Lung (tissue), 12 donors: ENCODE data around the gene DLG1. TPM values are rescaled to one million over a fixed set of nuclear protein-coding genes. Genes with fewer than 3 reads are reported as not detected.

Experiments
- ATAC-seq: fragments of 200-7000 bp; cut with Tn5 transposase; one replicate; pipeline ENCODE4 v1.9.1; 2020; ENCODE audit warnings: moderate number of reproducible peaks; ENCODE audit not compliant: insufficient read depth, low FRiP score
- DNase-seq, 3 donors: peaks; one replicate each; pipeline ENCODE4 v3.0.0-alpha.2; 2013 to 2017
- H3K27ac ChIP-seq, 2 donors: one replicate each; pipeline ENCODE4 v1.5.1; 2013; ENCODE audit warnings: mild to moderate bottlenecking in 2 of 2, moderate library complexity in 2 of 2, control low read depth in 1 of 2, inconsistent platforms in 1 of 2, low read depth in 1 of 2, low read length in 1 of 2
- H3K27me3 ChIP-seq, 3 donors: one replicate each; pipeline ENCODE4 v1.5.1; 2013; ENCODE audit warnings: low read length in 2 of 3; ENCODE audit not compliant: control insufficient read depth in 3 of 3, insufficient read depth in 3 of 3
- H3K36me3 ChIP-seq, 4 donors: one replicate each; pipeline ENCODE4 v1.5.1; 2013; ENCODE audit warnings: low read length in 4 of 4, mild to moderate bottlenecking in 1 of 4, moderate library complexity in 1 of 4; ENCODE audit not compliant: control insufficient read depth in 4 of 4, insufficient read depth in 4 of 4
- H3K4me1 ChIP-seq, 5 donors: one replicate each; pipeline ENCODE4 v1.5.1; 2013; ENCODE audit warnings: low read length in 5 of 5, mild to moderate bottlenecking in 2 of 5, moderate library complexity in 1 of 5; ENCODE audit not compliant: control insufficient read depth in 5 of 5, insufficient read depth in 5 of 5
- H3K4me3 ChIP-seq: one replicate; pipeline ENCODE4 v1.5.1; 2013; ENCODE audit warnings: mild to moderate bottlenecking, control low read depth, moderate library complexity
- H3K9ac ChIP-seq, 2 donors: one replicate each; pipeline ENCODE4 v1.5.1; 2013; ENCODE audit warnings: low read length in 2 of 2, control low read depth in 1 of 2; ENCODE audit not compliant: insufficient read depth in 1 of 2
- H3K9me3 ChIP-seq, 4 donors: one replicate each; pipeline ENCODE4 v1.5.1; 2013; ENCODE audit warnings: low read length in 3 of 4, mild to moderate bottlenecking in 1 of 4, moderate library complexity in 1 of 4; ENCODE audit not compliant: control insufficient read depth in 4 of 4, insufficient read depth in 3 of 4
- whole genome bisulfite sequencing, 2 donors: extraction: QIAGEN DNeasy Blood & Tissue Kit; methylation state at CpG; one replicate each; pipeline ENCODE4 v1.1.7; 2013; 5-methylcytosine and 5-hydroxymethylcytosine counted together
- polyA plus RNA-seq, 2 donors: library from polyadenylated mRNA; stranded (reverse); fragments of 200-250 nt; gene quantifications; one replicate each; pipeline ENCODE4 v1.2.1, GENCODE V29; 2013
- total RNA-seq, 2 donors: library from RNA; depleted of rRNA in 1 of 2; stranded (reverse); fragments of >200 nt in 1 of 2; gene quantifications; one replicate each; pipeline ENCODE4 v1.2.1, GENCODE V29; 2014 to 2021
- TF ChIP-seq, protein P1 (sequence below): IDR thresholded peaks from 2 replicates; pipeline ENCODE4 v1.5.1; 2012; ENCODE audit warnings: mild to moderate bottlenecking; ENCODE audit errors: control extremely low read depth, extremely low read depth
- donor health status: control.
- donor health status: control.
- donor health status: Bipolar disorder and iron deficiency.
- donor health status: healthy.
- donor health status: DM: yes; HTN: yes; CAD: no.

Gene DLG1
- total and polyA plus RNA-seq, 4 donors: 16.0 to 114 (median 45.7) TPM

- DNase-seq (peak in 1 of 3 donors; percentile 34), ATAC-seq (no peak)
- Histone ChIP-seq H3K9me3 (no peaks in the 10 kb centered on the region), H3K4me3 (no peak overlapping the region), H3K27ac (no peak overlapping the region), H3K9ac (no peak overlapping the region), H3K36me3 (peaks cover 0 to 4% (median 2%) of the 10 kb centered on the region in 4 donors), H3K27me3 (no peaks in the 10 kb centered on the region), H3K4me1 (peaks cover 0 to 20% (median 2%) of the 10 kb centered on the region in 5 donors)
- WGBS, 2 donors: 85 to 91% methylated on average over 7 of the region's 7 CpGs
- TF ChIP-seq, protein P1, sequence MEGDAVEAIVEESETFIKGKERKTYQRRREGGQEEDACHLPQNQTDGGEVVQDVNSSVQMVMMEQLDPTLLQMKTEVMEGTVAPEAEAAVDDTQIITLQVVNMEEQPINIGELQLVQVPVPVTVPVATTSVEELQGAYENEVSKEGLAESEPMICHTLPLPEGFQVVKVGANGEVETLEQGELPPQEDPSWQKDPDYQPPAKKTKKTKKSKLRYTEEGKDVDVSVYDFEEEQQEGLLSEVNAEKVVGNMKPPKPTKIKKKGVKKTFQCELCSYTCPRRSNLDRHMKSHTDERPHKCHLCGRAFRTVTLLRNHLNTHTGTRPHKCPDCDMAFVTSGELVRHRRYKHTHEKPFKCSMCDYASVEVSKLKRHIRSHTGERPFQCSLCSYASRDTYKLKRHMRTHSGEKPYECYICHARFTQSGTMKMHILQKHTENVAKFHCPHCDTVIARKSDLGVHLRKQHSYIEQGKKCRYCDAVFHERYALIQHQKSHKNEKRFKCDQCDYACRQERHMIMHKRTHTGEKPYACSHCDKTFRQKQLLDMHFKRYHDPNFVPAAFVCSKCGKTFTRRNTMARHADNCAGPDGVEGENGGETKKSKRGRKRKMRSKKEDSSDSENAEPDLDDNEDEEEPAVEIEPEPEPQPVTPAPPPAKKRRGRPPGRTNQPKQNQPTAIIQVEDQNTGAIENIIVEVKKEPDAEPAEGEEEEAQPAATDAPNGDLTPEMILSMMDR: no peak
Measured at GRCh38 chr3:197300361-197300760, 1.9 kb upstream of the DLG1 start.

DNA sequence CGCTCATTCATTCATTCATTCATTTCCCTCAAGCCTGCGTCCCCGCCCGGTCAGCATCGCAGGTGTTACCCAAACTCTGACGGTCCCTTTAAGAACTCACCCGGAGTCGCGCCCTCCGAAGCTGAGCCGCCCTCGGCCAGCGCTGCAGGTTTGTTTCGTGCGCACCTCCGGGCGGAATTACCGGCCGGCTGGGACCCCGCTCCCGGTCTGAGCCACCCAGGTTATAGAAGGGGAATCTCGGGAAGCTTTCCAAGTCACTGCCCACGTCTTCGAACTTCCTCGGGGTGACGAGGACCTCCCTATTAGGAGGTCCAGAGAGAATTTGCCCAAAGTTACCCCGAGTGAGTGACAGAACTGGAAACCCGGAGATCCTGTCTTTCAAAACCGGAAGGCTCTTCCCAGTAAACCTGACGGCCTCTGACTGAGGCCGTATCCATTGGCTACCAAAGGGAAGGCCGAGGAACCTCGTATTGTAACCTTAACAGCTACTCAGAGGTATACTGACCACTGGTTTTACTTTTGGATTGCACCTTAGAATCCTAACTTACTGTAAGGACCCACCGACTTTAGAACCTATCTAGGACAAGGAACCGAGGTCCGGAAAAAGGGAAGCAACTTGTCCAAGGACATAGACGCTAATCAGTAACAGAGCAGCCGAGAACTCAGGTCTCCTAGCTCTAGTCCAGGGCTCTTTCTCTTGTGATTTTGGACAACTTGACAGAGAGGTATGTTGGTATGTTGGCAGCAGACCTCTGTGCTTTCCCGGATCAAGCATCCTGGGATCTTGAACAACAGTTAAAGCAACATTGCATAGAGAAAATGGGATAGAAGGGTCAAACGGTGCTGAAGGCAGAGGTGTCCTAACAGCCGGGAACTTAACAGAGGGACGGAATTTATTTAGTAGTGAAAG is 788 bp upstream of the DLG1 start:
- Histone ChIP-seq H3K9me3 (no peaks in the 10 kb centered on the region), H3K36me3 (peaks cover 0 to 4% (median 2%) of the 10 kb centered on the region in 4 donors), H3K4me3 (peak overlapping the region; percentile 36), H3K27ac (peak overlapping the region; percentile 35 to 78), H3K9ac (peak overlapping the region; percentile 26 to 39), H3K27me3 (no peaks in the 10 kb centered on the region), H3K4me1 (peaks cover 0 to 20% (median 2%) of the 10 kb centered on the region in 5 donors)
- ATAC-seq: peak; percentile 24
- TF ChIP-seq, protein P1: no peak
- peak; percentile 25 to 51 (median 35) for DNase-seq
- WGBS, 2 donors: 8 to 9% methylated on average over 42 of the region's 42 CpGs

GRCh38 chr3:197297476-197298340 is 704 bp downstream of the DLG1 start:
- Histone ChIP-seq H3K4me3 (peak overlapping the region; percentile 74), H3K9me3 (no peaks in the 10 kb centered on the region), H3K4me1 (peaks cover 0 to 20% (median 3%) of the 10 kb centered on the region in 5 donors), H3K9ac (peak overlapping the region; percentile 76 to 89), H3K27me3 (no peaks in the 10 kb centered on the region), H3K36me3 (peaks cover 0 to 7% (median 4%) of the 10 kb centered on the region in 4 donors), H3K27ac (peak overlapping the region; percentile 85 to 97)
- peak; percentile 88 for ATAC-seq
- TF ChIP-seq, protein P1: no peak
- WGBS, 2 donors: 0 to 1% methylated on average over 50 to 100 of the region's 100 CpGs
- peak; percentile 93 to 94 (median 93) for DNase-seq
